Measurements from ENCODE around the gene SNU13. TPM values are rescaled to one million over a fixed set of nuclear protein-coding genes. Genes with fewer than 3 reads are reported as not detected.

Gene SNU13
- total RNA-seq, 1 donor: 56.1 TPM

GRCh38 chr22:41648432-41648831 is 40.2 kb downstream of the SNU13 start:
- H3K4me2 ChIP-seq (ENCODE audit: insufficient read depth, low read length): no peak overlapping the region
- H3K27me3 ChIP-seq (ENCODE audit: insufficient read depth, low read length): no peaks in the 10 kb centered on the region
- no peak overlapping the region for H2AFZ ChIP-seq (ENCODE audit: low read length)
- peaks cover 80% of the 10 kb centered on the region for H3K36me3 ChIP-seq (ENCODE audit: insufficient read depth, low read length)
- TF ChIP-seq CTCF (IDR thresholded peaks at IDR 0.05; ENCODE audit: extremely low read depth, low read depth, low read length): no peak
- peak; percentile 66 for DNase-seq (ENCODE audit: insufficient read length, low spot score, missing footprints)
- H3K4me3 ChIP-seq (ENCODE audit: insufficient read depth, low read length): no peak overlapping the region
- peaks cover 29% of the 10 kb centered on the region for H3K79me2 ChIP-seq (ENCODE audit: insufficient read depth, low read length)
- peaks cover 3% of the 10 kb centered on the region for H4K20me1 ChIP-seq (ENCODE audit: insufficient read depth, low read length)
- H3K27ac ChIP-seq (ENCODE audit: low read depth, low read length): no peak overlapping the region
- no peaks in the 10 kb centered on the region for H3K9me3 ChIP-seq (ENCODE audit: low read depth, low read length)
- H3K4me1 ChIP-seq (ENCODE audit: insufficient read depth, low read length): peaks cover 5% of the 10 kb centered on the region

- Histone ChIP-seq H3K4me2 (ENCODE audit: insufficient read depth, low read length) (no peak overlapping the region), H3K27me3 (ENCODE audit: insufficient read depth, low read length) (no peaks in the 10 kb centered on the region), H4K20me1 (ENCODE audit: insufficient read depth, low read length) (peaks cover 3% of the 10 kb centered on the region), H3K27ac (ENCODE audit: low read depth, low read length) (no peak overlapping the region), H3K36me3 (ENCODE audit: insufficient read depth, low read length) (peaks cover 80% of the 10 kb centered on the region), H3K79me2 (ENCODE audit: insufficient read depth, low read length) (peaks cover 35% of the 10 kb centered on the region), H2AFZ (ENCODE audit: low read length) (no peak overlapping the region), H3K9me3 (ENCODE audit: low read depth, low read length) (no peaks in the 10 kb centered on the region), H3K4me1 (ENCODE audit: insufficient read depth, low read length) (peaks cover 5% of the 10 kb centered on the region), H3K4me3 (ENCODE audit: insufficient read depth, low read length) (no peak overlapping the region)
- no peak for TF ChIP-seq CTCF (IDR thresholded peaks at IDR 0.05; ENCODE audit: extremely low read depth, low read depth, low read length)
- no peak for DNase-seq (ENCODE audit: insufficient read length, low spot score, missing footprints)
These were observed 40.9 kb downstream of the SNU13 start for GRCh38 chr22:41647771-41648170.

DNA sequence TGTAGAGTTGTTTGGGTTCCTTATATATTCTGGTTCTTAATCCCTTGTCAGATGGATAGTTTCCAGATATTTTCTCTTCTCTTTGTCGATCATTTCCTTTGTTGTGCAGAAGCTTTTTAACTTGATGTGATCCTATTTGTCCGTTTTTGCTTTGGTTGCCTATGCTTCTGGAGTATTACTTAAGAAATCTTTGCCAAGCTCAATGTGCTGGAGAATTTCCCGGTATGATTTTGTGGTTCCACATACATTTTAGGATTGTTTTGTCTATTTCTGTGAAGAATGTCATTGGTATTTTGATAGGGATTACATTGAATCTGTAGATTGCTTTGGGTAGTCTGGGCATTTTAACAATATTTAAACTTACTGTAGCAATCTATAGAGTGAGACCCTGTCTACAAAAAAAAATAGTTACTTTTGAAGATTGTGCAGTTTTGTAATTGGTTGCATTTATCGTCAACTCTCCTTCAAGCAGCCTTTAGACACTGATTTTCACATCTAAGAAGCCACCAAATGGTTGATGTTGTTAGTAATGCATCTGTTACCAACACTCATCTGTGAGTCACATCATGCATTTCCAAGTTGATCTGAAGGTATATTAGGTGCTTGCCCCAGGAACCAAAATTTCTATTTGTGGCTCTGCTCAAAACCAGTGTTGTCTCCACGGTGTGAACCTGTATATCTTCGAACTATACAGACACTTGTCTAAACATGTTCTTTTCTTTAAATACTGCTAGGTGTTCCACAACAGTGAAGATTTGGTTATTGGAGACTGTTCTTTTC is 46.1 kb downstream of the SNU13 start:
- Histone ChIP-seq H3K36me3 (ENCODE audit: insufficient read depth, low read length) (peaks cover 83% of the 10 kb centered on the region), H3K79me2 (ENCODE audit: insufficient read depth, low read length) (peaks cover 57% of the 10 kb centered on the region), H3K27ac (ENCODE audit: low read depth, low read length) (no peak overlapping the region)

More for the DNA sequence above, 46.1 kb downstream of the SNU13 start:
- H3K9me3 ChIP-seq (ENCODE audit: low read depth, low read length): no peaks in the 10 kb centered on the region
- no peak overlapping the region for H3K4me3 ChIP-seq (ENCODE audit: insufficient read depth, low read length)
- H3K4me2 ChIP-seq (ENCODE audit: insufficient read depth, low read length): no peak overlapping the region
- peaks cover 15% of the 10 kb centered on the region for H4K20me1 ChIP-seq (ENCODE audit: insufficient read depth, low read length)
- no peaks in the 10 kb centered on the region for H3K4me1 ChIP-seq (ENCODE audit: insufficient read depth, low read length)
- DNase-seq (ENCODE audit: insufficient read length, low spot score, missing footprints): no peak
- H2AFZ ChIP-seq (ENCODE audit: low read length): no peak overlapping the region
- no peak for TF ChIP-seq CTCF (IDR thresholded peaks at IDR 0.05; ENCODE audit: extremely low read depth, low read depth, low read length)
- no peaks in the 10 kb centered on the region for H3K27me3 ChIP-seq (ENCODE audit: insufficient read depth, low read length)
